SK-N-SH treated with all-trans-retinoic acid at 6 μM for 48 hours (cell line): ENCODE measurements around the gene CDC26.

Experiments
- ARNTL ChIP-seq: fragments of 450-650 bp; formaldehyde crosslinking; IDR thresholded peaks from 2 replicates; pipeline ENCODE4 v1.5.0; 2020; ENCODE audit warnings: low read depth, mild to moderate bottlenecking, moderate library complexity, borderline replicate concordance
- CSDC2 ChIP-seq: fragments of 250-450 bp; sonication (Bioruptor Pico); IDR thresholded peaks from 2 replicates; pipeline ENCODE4 v1.5.0; 2020; ENCODE audit warnings: mild to moderate bottlenecking, moderate library complexity
- OSR1 ChIP-seq: fragments of 250-450 bp; sonication (Bioruptor Pico); IDR thresholded peaks from 2 replicates; pipeline ENCODE4 v1.8.0; 2022; ENCODE audit warnings: moderate library complexity, mild to moderate bottlenecking, inconsistent platforms
- PPARA ChIP-seq: fragments of 250-450 bp; sonication (Bioruptor Pico); IDR thresholded peaks from 2 replicates; pipeline ENCODE4 v1.5.0; 2020; ENCODE audit warnings: mild to moderate bottlenecking, borderline replicate concordance
- RARB ChIP-seq: fragments of 250-450 bp; sonication (Bioruptor Pico); IDR thresholded peaks from 2 replicates; pipeline ENCODE4 v1.8.0; 2021; ENCODE audit warnings: mild to moderate bottlenecking, moderate library complexity
- TCF4 ChIP-seq: fragments of 250-450 bp; sonication (Bioruptor Pico); IDR thresholded peaks from 2 replicates; pipeline ENCODE4 v1.8.0; 2021; ENCODE audit warnings: mild to moderate bottlenecking, moderate library complexity, borderline replicate concordance
- TOX ChIP-seq: fragments of 250-450 bp; sonication (Bioruptor Pico); IDR thresholded peaks from 2 replicates; pipeline ENCODE4 v1.8.0; 2021; ENCODE audit warnings: mild to moderate bottlenecking, moderate library complexity, borderline replicate concordance
- ZC3H10 ChIP-seq: fragments of 250-450 bp; sonication (Bioruptor Pico); IDR thresholded peaks from 2 replicates; pipeline ENCODE4 v1.5.1; 2021; ENCODE audit warnings: mild to moderate bottlenecking, moderate library complexity
- ZFP3 ChIP-seq: fragments of 250-450 bp; sonication (Bioruptor Pico); IDR thresholded peaks from 2 replicates; pipeline ENCODE4 v1.5.0; 2020; ENCODE audit warnings: mild to moderate bottlenecking, moderate library complexity
- ZNF565 ChIP-seq: fragments of 450-650 bp; formaldehyde crosslinking; conservative IDR thresholded peaks from 2 replicates; pipeline ENCODE4 v1.5.0; 2020; ENCODE audit warnings: low read depth, mild to moderate bottlenecking, moderate library complexity
- ZNF70 ChIP-seq: fragments of 450-650 bp; formaldehyde crosslinking; IDR thresholded peaks from 2 replicates; pipeline ENCODE4 v1.5.0; 2020; ENCODE audit warnings: mild to moderate bottlenecking, moderate library complexity
- TF ChIP-seq, protein P1 (sequence below): fragments of 250-450 bp; sonication (Bioruptor Pico); IDR thresholded peaks from 2 replicates; pipeline ENCODE4 v1.5.1; 2020; ENCODE audit warnings: low read depth, mild to moderate bottlenecking, moderate library complexity
- TF ChIP-seq, protein P2 (sequence below): fragments of 250-450 bp; sonication (Bioruptor Pico); IDR thresholded peaks from 2 replicates; pipeline ENCODE4 v1.5.1; 2021; ENCODE audit warnings: mild to moderate bottlenecking, moderate library complexity
- TF ChIP-seq, protein P3 (sequence below): fragments of 250-450 bp; sonication (Bioruptor Pico); IDR thresholded peaks from 2 replicates; pipeline ENCODE4 v1.8.0; 2020; ENCODE audit warnings: mild to moderate bottlenecking, moderate library complexity, borderline replicate concordance

DNA sequence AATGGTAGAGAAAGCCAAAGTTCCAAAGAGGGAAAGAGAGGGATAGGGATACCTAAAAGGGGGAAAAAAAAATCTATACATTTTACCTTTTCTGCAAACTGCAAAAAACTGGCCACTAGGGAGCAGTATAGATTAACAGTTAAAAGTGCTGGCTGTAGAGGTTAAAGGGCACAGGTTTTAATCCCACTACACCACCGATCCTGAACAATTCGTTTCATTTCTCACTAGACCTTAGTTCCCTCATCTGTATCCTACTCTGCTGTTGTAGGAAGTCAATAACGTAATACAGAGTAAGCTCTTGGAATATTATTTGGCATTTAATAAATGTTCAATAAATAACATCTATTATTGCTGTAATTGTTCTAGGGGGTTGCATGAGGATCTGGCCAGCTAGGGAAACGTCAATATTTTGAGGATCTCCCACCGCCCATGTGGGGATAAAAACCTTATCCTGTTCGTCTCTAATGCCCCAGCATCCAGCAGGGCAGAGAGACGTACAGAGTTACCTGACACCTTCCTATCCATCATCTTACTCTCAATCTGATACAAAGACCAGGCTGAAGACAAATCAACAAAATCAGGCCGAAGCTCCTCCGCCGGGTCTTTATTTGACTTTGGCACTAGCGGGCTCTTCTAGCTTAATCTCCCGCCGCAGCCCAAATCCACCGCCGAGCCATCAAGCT lies 757 bp downstream of the CDC26 start:
- no peak for TF ChIP-seq OSR1 (CRISPR knock-in tag)
- no peak for TF ChIP-seq ZNF70 (CRISPR knock-in tag)
- TF ChIP-seq PPARA (CRISPR knock-in tag): no peak
- TF ChIP-seq ZFP3: no peak
- TF ChIP-seq RARB (CRISPR knock-in tag): no peak
- no peak for TF ChIP-seq TCF4 (CRISPR knock-in tag)
- TF ChIP-seq, protein P1, sequence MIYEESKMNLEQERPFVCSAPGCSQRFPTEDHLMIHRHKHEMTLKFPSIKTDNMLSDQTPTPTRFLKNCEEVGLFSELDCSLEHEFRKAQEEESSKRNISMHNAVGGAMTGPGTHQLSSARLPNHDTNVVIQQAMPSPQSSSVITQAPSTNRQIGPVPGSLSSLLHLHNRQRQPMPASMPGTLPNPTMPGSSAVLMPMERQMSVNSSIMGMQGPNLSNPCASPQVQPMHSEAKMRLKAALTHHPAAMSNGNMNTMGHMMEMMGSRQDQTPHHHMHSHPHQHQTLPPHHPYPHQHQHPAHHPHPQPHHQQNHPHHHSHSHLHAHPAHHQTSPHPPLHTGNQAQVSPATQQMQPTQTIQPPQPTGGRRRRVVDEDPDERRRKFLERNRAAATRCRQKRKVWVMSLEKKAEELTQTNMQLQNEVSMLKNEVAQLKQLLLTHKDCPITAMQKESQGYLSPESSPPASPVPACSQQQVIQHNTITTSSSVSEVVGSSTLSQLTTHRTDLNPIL (CRISPR knock-in tag): no peak
- no peak for TF ChIP-seq ARNTL (CRISPR knock-in tag)
- TF ChIP-seq, protein P2, sequence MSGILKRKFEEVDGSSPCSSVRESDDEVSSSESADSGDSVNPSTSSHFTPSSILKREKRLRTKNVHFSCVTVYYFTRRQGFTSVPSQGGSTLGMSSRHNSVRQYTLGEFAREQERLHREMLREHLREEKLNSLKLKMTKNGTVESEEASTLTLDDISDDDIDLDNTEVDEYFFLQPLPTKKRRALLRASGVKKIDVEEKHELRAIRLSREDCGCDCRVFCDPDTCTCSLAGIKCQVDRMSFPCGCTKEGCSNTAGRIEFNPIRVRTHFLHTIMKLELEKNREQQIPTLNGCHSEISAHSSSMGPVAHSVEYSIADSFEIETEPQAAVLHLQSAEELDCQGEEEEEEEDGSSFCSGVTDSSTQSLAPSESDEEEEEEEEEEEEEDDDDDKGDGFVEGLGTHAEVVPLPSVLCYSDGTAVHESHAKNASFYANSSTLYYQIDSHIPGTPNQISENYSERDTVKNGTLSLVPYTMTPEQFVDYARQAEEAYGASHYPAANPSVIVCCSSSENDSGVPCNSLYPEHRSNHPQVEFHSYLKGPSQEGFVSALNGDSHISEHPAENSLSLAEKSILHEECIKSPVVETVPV (CRISPR knock-in tag): no peak
- no peak for TF ChIP-seq TOX (CRISPR knock-in tag)
- no peak for TF ChIP-seq ZC3H10 (CRISPR knock-in tag)
- TF ChIP-seq, protein P3, sequence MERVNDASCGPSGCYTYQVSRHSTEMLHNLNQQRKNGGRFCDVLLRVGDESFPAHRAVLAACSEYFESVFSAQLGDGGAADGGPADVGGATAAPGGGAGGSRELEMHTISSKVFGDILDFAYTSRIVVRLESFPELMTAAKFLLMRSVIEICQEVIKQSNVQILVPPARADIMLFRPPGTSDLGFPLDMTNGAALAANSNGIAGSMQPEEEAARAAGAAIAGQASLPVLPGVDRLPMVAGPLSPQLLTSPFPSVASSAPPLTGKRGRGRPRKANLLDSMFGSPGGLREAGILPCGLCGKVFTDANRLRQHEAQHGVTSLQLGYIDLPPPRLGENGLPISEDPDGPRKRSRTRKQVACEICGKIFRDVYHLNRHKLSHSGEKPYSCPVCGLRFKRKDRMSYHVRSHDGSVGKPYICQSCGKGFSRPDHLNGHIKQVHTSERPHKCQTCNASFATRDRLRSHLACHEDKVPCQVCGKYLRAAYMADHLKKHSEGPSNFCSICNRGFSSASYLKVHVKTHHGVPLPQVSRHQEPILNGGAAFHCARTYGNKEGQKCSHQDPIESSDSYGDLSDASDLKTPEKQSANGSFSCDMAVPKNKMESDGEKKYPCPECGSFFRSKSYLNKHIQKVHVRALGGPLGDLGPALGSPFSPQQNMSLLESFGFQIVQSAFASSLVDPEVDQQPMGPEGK: no peak
- no peak for TF ChIP-seq CSDC2
- TF ChIP-seq ZNF565: no peak
